NCI-H1417 treated with DMSO at 0.1 percent for 48 hours (cell line): ENCODE results near the gene STX4.

Experiments used
- DNase-seq: peaks from one replicate; lab custom pipeline; 2025; lab: John Stamatoyannopoulos, UW

Gene STX4

DNA sequence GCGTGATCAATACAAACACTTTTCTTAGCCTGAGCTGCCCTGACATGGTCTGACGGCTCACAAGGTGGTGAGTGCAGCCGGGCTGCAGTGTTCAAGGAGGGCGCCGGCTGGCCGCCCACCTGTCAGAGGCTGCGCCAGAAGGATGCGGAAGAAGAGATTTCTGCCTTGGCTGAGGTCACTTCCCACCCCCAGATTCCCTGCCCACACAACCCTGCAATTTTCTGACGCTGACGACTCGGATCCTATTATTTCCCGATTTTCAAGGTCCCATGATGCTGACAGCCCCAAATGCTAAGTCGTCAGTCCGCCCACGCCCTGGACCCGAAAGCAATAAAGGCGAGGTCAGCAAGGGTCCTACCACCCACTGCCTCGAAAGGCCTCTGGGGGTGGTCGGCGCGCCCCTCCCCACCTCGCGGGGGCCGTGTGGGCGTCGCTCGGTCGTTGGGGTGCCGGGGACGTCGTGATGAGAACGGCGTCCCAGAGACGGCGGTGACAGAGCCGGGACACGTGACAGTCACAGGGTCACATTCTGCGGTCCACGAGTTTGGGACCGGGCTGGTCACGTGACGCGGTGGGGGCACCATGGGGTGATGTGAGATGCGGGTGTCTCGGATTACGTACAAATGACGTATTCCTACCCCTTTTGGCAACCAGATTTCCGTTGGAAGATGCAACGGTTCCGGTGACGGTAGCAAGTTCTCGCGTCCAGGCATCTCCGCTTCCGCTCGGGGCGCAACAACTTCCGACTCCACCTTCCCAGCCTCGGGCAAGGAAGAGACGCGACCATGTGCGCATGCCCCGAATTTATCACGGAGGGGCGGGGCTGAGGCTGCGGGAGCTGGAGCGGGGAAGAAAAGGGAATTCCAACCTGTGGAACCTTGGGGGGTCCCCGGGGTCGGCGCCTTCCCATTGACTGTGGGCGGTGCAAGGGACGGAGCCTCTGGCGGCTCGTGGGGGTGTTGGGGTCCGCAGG lies at the start of gene STX4:
Gene STX4 (plus strand): TSS at position 823 of the 973 bp plus-strand sequence. CDS start 248 bp downstream, outside the sequence.
- DNase-seq: peak; percentile 49

GRCh38 chr16:30983898-30984610 lies 49.3 kb upstream of the STX4 start:
- DNase-seq: no peak

DNA sequence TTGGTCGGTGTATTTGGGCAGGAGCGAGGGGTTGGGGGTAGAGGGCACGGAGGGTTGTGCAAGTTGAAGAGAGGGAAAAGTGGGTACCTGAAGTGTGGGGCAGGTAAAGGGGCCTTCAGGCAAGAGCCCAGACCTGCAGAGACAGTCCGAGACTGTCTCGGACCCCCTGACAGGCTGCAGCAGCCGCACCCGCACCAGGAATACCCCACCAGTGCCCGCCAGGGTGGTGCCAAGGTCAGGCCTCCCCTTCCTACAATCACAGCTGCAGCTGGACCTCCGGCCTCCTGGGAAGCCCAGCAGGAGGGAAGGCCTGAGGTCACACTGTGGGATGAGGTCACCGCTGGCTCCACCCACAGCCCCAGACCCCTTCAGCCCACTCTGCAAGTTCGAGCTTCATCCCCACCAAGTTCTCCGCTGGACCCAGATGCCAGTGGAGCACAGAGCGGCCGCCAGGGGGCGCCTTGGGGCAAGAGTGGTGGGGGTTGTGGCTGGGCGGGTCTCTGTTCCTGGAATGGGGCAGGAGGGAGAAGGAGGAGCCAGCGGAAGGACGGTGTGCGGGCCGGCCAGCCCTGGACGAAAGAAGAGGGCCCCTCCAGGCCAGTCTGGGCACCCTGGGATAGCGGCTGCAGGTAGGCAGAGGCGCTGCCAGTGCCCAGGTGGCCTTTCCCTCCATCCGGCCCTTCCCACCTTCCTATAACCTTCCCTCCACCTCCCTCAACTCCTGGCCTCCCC lies 48.5 kb upstream of the STX4 start, which contains the start of gene HSD3B7:
Gene HSD3B7 (plus strand): TSS at position 539 of the 732 bp plus-strand sequence. CDS start 452 bp downstream, outside the sequence.
- DNase-seq: no peak

- DNase-seq: peak; percentile 27
Measured at GRCh38 chr16:30985401-30986128, 47.8 kb upstream of the STX4 start.

GRCh38 chr16:30986129-30986991 lies 47.0 kb upstream of the STX4 start:
- DNase-seq: no peak

DNA sequence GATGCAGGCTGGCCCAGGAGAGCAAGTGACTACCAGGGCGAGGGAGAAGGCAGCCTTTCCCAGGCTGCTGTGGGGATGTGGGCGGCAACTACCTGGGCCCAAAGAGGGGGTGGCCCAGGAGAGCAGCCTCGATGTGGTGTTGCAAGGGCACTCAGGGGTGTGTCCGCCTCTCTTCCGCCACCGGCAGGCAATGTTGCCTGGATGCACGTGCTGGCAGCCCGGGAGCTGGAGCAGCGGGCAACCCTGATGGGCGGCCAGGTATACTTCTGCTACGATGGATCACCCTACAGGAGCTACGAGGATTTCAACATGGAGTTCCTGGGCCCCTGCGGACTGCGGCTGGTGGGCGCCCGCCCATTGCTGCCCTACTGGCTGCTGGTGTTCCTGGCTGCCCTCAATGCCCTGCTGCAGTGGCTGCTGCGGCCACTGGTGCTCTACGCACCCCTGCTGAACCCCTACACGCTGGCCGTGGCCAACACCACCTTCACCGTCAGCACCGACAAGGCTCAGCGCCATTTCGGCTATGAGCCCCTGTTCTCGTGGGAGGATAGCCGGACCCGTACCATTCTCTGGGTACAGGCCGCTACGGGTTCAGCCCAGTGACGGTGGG lies 45.7 kb upstream of the STX4 start:
- no peak for DNase-seq

DNA sequence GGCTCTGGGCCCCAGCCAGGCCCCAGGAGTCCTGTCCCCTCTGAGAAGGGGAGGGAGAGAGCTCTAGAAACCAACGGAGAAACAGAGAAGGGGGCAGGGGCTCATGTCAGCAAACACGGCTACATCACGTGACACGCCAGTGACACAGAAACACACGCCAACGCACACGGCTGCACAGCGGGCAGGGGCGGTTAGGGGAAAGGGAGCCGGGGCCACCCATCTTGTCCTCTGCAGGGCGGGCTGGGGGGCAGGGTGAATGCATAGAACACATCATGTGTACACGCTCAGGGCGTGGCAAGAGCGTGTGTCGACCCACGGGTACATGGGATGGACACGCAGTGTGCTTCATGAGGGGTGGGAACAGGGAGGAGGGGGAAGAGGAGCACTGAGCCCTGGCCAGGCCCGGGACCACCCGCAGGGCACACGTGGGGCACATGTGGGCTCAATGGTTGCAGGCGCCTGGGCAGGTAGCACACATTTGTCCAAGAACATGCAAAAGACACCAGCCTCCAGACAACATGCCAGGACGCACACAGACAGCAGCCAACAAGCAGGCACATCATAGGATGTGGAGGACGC lies 43.8 kb upstream of the STX4 start:
- no peak for DNase-seq

GRCh38 chr16:30990105-30990504 lies 43.3 kb upstream of the STX4 start:
- DNase-seq: no peak

GRCh38 chr16:30991052-30991451 lies 42.3 kb upstream of the STX4 start:
- no peak for DNase-seq

- DNase-seq: no peak
Measured at GRCh38 chr16:30992276-30992780, 41.0 kb upstream of the STX4 start.

- DNase-seq: no peak
Measured at GRCh38 chr16:30992931-30993816, 40.2 kb upstream of the STX4 start.

GRCh38 chr16:30995927-30996323 lies 37.4 kb upstream of the STX4 start:
- DNase-seq: no peak

- no peak for DNase-seq
Measured at GRCh38 chr16:30996324-30996984, 36.9 kb upstream of the STX4 start.

DNA sequence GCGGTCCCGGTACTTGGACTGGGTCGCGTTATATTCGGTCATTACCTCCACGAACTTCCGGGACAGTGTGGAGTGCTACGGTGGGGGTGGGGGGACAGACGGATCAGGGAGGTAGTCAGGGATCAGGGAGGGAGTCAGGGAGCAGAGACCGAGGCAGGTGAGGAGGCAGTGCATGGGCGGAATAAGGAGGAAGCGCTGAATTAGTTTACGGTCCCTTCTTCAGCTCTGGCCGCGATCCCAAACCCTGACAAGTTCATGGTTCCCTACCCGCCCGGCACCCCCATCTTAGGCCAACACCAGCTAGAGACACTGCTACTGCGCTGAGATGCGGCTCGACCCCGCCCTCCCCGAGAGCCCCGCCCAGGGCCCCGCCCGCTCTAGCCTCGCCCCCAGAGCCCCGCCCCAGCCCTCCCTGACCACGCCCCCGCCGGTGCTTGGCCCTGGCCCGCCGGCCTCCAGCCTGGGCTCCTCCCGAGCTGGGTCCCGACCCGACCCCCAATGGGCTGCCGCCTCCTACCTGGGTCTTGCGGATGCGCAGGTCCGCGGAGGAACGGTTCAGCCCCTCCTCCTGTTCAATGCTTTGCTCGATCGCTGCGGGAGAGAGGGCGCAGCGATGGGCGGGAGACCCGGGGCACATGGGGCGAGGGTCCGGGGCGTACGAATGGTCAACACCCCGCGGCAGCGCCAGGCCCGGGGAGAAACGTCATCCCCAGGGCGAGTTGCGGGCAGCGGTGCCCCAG lies 36.2 kb upstream of the STX4 start:
- DNase-seq: no peak

- DNase-seq: no peak
Measured at GRCh38 chr16:30997725-30998711, 35.3 kb upstream of the STX4 start.
